Erythroblast (primary cell): Measurements from ENCODE around the gene PDLIM7.

Source experiments
- GATA1 ChIP-seq: IDR thresholded peaks from 2 replicates; pipeline ENCODE4 v1.6.1; 2011; ENCODE audit warnings: low read depth, mild to moderate bottlenecking, control low read depth, low read length, moderate library complexity
- POLR2A ChIP-seq: IDR thresholded peaks from 2 replicates; pipeline ENCODE4 v1.6.1; 2011; ENCODE audit warnings: mild to moderate bottlenecking, low read length

DNA sequence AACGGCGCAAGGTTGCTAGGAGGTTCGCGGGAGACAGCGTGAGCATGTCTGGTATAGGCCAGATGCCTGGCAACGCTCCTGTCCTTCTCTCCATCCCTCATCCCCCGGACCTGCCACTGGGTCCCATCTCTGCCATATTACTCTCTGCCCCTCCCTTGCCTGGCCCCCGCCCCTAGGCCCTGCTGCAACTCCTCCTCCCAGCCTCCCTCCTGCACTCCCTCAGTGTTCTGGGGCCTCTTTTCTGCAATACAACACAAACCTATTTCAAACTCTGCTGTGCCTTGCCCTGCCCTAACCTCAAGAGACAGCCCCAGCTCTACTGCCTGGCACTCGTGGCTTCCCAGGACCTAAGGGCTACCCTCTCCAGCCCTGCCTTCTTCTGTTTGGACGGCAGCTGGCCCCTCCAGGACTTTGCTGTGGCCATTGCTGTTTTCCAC, 15.0 kb downstream of the PDLIM7 start:
- TF ChIP-seq POLR2A: no peak
- no peak for TF ChIP-seq GATA1
